OCI-LY3 (cell line): Measurements from ENCODE around the gene TPD52L2.

Source experiments
- EZH2phosphoT487 ChIP-seq: fragments of 200-600 bp; shearing (Covaris generic); IDR thresholded peaks from 2 replicates; pipeline ENCODE4 v1.6.1; 2018; ENCODE audit warnings: antibody characterized with exemption, mixed run types, low read depth
- TF ChIP-seq, protein P1 (sequence below): fragments of 200-600, 300-600 bp; sonication (generic); IDR thresholded peaks from 2 replicates; pipeline ENCODE4 v1.5.1; 2014; ENCODE audit warnings: antibody characterized with exemption, low read length, low read depth

DNA sequence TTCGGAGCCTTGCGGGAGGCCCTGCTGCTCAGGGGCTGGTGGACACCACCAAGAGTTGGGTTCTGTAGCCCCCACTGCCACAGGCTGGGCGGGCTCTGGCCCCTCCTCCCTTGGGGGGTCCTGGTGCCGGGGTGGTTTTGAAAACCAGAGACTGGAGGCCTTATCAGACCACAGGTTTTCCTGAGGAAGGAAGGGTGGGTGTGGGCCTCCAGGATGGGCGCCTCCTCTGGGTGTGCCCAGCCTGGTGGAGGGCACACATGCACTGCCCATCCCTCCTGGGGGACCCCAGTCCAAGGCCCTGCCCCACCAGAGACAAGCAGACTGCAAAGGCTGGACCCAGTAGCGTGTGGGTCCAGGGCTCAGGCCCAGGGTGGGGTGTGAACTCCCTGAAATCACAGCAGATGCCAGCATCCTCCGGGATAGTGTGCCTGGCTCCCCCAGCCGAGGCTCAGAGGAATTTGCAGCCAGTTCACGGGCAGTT lies 20.5 kb upstream of the TPD52L2 start:
- TF ChIP-seq, protein P1, sequence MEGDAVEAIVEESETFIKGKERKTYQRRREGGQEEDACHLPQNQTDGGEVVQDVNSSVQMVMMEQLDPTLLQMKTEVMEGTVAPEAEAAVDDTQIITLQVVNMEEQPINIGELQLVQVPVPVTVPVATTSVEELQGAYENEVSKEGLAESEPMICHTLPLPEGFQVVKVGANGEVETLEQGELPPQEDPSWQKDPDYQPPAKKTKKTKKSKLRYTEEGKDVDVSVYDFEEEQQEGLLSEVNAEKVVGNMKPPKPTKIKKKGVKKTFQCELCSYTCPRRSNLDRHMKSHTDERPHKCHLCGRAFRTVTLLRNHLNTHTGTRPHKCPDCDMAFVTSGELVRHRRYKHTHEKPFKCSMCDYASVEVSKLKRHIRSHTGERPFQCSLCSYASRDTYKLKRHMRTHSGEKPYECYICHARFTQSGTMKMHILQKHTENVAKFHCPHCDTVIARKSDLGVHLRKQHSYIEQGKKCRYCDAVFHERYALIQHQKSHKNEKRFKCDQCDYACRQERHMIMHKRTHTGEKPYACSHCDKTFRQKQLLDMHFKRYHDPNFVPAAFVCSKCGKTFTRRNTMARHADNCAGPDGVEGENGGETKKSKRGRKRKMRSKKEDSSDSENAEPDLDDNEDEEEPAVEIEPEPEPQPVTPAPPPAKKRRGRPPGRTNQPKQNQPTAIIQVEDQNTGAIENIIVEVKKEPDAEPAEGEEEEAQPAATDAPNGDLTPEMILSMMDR, result no peak
- TF ChIP-seq EZH2phosphoT487, result no peak
